ENCODE measurements around the gene SGMS2.

GRCh38 chr4:107901213-107901934, 76.6 kb downstream of the SGMS2 start:
- TF ChIP-seq FOXA1 (IDR thresholded peaks at IDR 0.05): no peak
- TF ChIP-seq ZNF384 (IDR thresholded peaks at IDR 0.05): no peak
- TF ChIP-seq TARDBP (IDR thresholded peaks at IDR 0.05): no peak

Data from HEK293T (cell line).